ENCODE data around the gene EXOC6B. TPM values are rescaled to one million over a fixed set of nuclear protein-coding genes. Genes with fewer than 3 reads are reported as not detected.

Gene EXOC6B
- total and polyA plus RNA-seq, 2 of the 8 experiments (the other 6 are each of a cell fraction or from before 2014, with no cell fraction given) = 13.5 to 33.0 TPM

DNA sequence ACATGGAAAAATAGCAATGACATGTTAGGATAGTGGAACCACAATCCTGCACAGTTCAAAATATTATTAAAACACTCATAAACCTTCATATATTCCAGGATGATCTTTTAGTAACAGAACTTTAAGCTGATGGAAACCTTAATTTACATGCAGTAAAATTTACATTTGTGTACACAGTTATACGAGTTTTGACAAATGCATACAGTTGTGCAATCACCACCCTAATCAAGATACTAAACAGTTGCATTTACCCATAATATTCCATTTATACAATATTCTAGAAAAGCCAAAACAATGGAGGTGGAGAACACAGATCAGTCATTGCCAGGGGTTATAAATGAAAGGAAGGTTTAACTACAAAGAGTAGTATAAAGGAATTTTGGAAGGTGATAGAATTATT is 117.6 kb downstream of the EXOC6B start:
- no peaks in the 10 kb centered on the region for H3K9me3 ChIP-seq (ENCODE audit: insufficient read depth in 2 of 2, low read depth in 1 of 2, low read length in 1 of 2)
- TF ChIP-seq, protein P1, sequence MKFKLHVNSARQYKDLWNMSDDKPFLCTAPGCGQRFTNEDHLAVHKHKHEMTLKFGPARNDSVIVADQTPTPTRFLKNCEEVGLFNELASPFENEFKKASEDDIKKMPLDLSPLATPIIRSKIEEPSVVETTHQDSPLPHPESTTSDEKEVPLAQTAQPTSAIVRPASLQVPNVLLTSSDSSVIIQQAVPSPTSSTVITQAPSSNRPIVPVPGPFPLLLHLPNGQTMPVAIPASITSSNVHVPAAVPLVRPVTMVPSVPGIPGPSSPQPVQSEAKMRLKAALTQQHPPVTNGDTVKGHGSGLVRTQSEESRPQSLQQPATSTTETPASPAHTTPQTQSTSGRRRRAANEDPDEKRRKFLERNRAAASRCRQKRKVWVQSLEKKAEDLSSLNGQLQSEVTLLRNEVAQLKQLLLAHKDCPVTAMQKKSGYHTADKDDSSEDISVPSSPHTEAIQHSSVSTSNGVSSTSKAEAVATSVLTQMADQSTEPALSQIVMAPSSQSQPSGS (IDR thresholded peaks at IDR 0.05; ENCODE audit: low read length) = no peak
- TF ChIP-seq JUND (IDR thresholded peaks at IDR 0.05; ENCODE audit: low read length) (no peak), CBX5 (IDR thresholded peaks at IDR 0.05; ENCODE audit: low read depth, low read length) (no peak), SUZ12 (IDR thresholded peaks at IDR 0.05; ENCODE audit: low read length) (no peak), RBBP5 (IDR thresholded peaks at IDR 0.05; ENCODE audit: borderline replicate concordance, low read depth, low read length) (no peak), CBX8 (IDR thresholded peaks at IDR 0.05; ENCODE audit: borderline replicate concordance, low read depth, low read length) (no peak), BACH1 (IDR thresholded peaks at IDR 0.05; ENCODE audit: low read length) (no peak), NRF1 (IDR thresholded peaks at IDR 0.05; ENCODE audit: low read depth, low read length) (no peak), TCF12 (IDR thresholded peaks at IDR 0.05; ENCODE audit: low read depth, low read length) (no peak), RFX5 (IDR thresholded peaks at IDR 0.05; ENCODE audit: borderline replicate concordance, low read depth, low read length) (no peak), ASH2L (IDR thresholded peaks at IDR 0.05; ENCODE audit: low read length) (no peak), POU5F1 (IDR thresholded peaks at IDR 0.05; ENCODE audit: low read depth, low read length) (no peak), SIN3A (conservative IDR thresholded peaks at IDR 0.05 in 1 of 2, IDR thresholded peaks at IDR 0.05 in 1 of 2; ENCODE audit: low read depth in 1 of 2, low read length in 2 of 2) (no peak), KDM4A (IDR thresholded peaks at IDR 0.05; ENCODE audit: low read depth, low read length, severe bottlenecking) (no peak)

More for the DNA sequence above, 117.6 kb downstream of the EXOC6B start:
- Histone ChIP-seq H4K91ac (replicated peaks; ENCODE audit: insufficient read length, low read length) (no peak overlapping the region), H4K5ac (ENCODE audit: insufficient read length, low read depth, low read length) (no peak overlapping the region), H2AFZ (ENCODE audit: low read length) (no peak overlapping the region), H3K4me1 (replicated peaks in 1 of 4; ENCODE audit: control insufficient read depth in 3 of 4, insufficient read depth in 4 of 4, low read length in 3 of 4) (no peaks in the 10 kb centered on the region), H2BK12ac (ENCODE audit: low read depth, low read length) (no peak overlapping the region), H3K4ac (replicated peaks; ENCODE audit: insufficient read length, low read depth, low read length) (no peak overlapping the region), H3K23me2 (ENCODE audit: low read depth, low read length) (no peaks in the 10 kb centered on the region), H2BK120ac (replicated peaks; ENCODE audit: low read depth, low read length) (no peak overlapping the region), H2BK15ac (ENCODE audit: low read length) (no peak overlapping the region), H3K4me2 (ENCODE audit: insufficient read depth in 1 of 2, low read depth in 2 of 2, low read length in 2 of 2) (no peak overlapping the region), H3K56ac (replicated peaks; ENCODE audit: insufficient read length, low read depth, low read length) (no peak overlapping the region), H2BK5ac (ENCODE audit: low read depth, low read length) (no peak overlapping the region), H3K14ac (ENCODE audit: insufficient read length) (no peak overlapping the region), H4K20me1 (replicated peaks in 1 of 2; ENCODE audit: control insufficient read depth in 1 of 2, insufficient read depth in 2 of 2, low read length in 2 of 2) (no peaks in the 10 kb centered on the region), H2AK5ac (ENCODE audit: low read depth, low read length) (no peak overlapping the region), H3K27me3 (replicated peaks in 1 of 4; ENCODE audit: control insufficient read depth in 3 of 4, extremely low read depth in 1 of 4, insufficient read depth in 3 of 4, low read length in 3 of 4) (no peaks in the 10 kb centered on the region), H3K18ac (ENCODE audit: extremely low read depth, low read length) (no peak overlapping the region), H3K36me3 (ENCODE audit: control insufficient read depth in 2 of 4, insufficient read depth in 4 of 4, low read length in 3 of 4) (no peaks in the 10 kb centered on the region), H3K79me1 (ENCODE audit: low read depth, low read length) (no peaks in the 10 kb centered on the region), H3K23ac (ENCODE audit: insufficient read length) (no peak overlapping the region), H3K79me2 (ENCODE audit: control insufficient read depth in 1 of 2, insufficient read depth in 2 of 2, low read length in 2 of 2) (no peaks in the 10 kb centered on the region), H3K27ac (ENCODE audit: low read depth, low read length) (no peak overlapping the region), H3K9ac (replicated peaks in 1 of 4; ENCODE audit: extremely low read depth in 1 of 4, low read depth in 3 of 4, low read length in 3 of 4) (no peak overlapping the region), H2BK20ac (ENCODE audit: low read length) (no peak overlapping the region), H4K8ac (ENCODE audit: extremely low read depth, insufficient read depth, low read length) (no peak overlapping the region), H3K4me3 (ENCODE audit: extremely low read depth in 1 of 4, insufficient read depth in 2 of 4, low read depth in 3 of 4, low read length in 4 of 4) (no peak overlapping the region)
- WGBS, 2 experiments (ENCODE audit: extremely low coverage in 1 of 2, insufficient coverage in 1 of 2, insufficient read length in 1 of 2, insufficient replicate concordance in 2 of 2, low coverage in 1 of 2, low lambda C conversion rate in 2 of 2, missing lambda C conversion rate in 1 of 2) = 88% methylated on average over 1 of the region's 1 CpG; no CpG with 5 or more reads in 1 of the 2 experiments
- CTCF ChIA-PET (ENCODE audit: partially characterized antibody) = interaction anchor here (1.0 kb wide), 1 partner anchor 38 kb away, joined by 3 read pairs; no protein-coding TSS in a partner anchor
- no peak for DNase-seq (ENCODE audit: low read depth in 1 of 2, low spot score in 2 of 2)
- no peak for FAIRE-seq
- POLR2A ChIA-PET (ENCODE audit: partially characterized antibody) = no interaction called here
